ENCODE measurements around the gene KIZ.

GRCh38 chr20:21189761-21190523, 64.1 kb downstream of the KIZ start:
- no peak for TF ChIP-seq CTCF (conservative IDR thresholded peaks at IDR 0.05; ENCODE audit: low read depth, low read length)
- TF ChIP-seq EZH2 (IDR thresholded peaks at IDR 0.05; ENCODE audit: borderline replicate concordance, low read depth, low read length, poor library complexity, severe bottlenecking) = no peak

Data from A673 (cell line).